LNCAP (cell line): Measurements from ENCODE around the gene OR5M10.

ENCODE experiments used
- TF ChIP-seq, protein P1 (sequence below): fragments of 450-650 bp; IDR thresholded peaks from 2 replicates; pipeline ENCODE4 v1.5.1; 2017; ENCODE audit warnings: mild to moderate bottlenecking

Gene OR5M10

DNA sequence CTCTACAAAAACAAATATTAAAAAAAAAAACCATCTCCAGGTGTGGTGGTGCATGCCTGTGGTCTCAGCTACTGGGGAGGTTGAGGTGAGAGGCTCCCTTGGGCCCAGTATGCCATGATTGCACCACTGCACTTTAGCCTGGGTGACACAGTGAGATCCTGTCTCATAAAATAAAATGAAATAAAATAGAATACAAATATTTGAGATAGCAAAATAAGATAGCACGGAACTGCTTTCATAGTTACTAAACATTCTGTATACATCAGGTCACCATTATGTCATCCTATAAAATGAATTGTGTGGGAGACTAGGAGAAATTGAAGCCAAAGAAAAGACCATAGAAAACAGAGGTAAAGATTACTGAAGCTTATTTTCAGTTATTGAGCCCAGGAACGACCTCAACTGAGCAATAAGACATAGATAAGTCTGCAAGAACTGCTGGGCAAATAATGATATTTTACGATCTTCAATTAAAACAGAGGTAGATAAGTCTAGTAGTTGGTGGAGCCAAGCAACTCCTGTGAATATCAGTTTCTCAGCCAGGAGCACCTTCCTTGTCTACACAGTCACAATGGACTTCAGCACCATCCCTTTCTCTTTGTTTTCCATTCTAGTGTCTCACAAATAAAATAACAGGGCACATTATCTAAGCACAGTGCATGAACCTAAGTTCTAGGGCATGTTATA, 44.3 kb downstream of the OR5M10 start:
- TF ChIP-seq, protein P1, sequence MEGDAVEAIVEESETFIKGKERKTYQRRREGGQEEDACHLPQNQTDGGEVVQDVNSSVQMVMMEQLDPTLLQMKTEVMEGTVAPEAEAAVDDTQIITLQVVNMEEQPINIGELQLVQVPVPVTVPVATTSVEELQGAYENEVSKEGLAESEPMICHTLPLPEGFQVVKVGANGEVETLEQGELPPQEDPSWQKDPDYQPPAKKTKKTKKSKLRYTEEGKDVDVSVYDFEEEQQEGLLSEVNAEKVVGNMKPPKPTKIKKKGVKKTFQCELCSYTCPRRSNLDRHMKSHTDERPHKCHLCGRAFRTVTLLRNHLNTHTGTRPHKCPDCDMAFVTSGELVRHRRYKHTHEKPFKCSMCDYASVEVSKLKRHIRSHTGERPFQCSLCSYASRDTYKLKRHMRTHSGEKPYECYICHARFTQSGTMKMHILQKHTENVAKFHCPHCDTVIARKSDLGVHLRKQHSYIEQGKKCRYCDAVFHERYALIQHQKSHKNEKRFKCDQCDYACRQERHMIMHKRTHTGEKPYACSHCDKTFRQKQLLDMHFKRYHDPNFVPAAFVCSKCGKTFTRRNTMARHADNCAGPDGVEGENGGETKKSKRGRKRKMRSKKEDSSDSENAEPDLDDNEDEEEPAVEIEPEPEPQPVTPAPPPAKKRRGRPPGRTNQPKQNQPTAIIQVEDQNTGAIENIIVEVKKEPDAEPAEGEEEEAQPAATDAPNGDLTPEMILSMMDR: no peak

DNA sequence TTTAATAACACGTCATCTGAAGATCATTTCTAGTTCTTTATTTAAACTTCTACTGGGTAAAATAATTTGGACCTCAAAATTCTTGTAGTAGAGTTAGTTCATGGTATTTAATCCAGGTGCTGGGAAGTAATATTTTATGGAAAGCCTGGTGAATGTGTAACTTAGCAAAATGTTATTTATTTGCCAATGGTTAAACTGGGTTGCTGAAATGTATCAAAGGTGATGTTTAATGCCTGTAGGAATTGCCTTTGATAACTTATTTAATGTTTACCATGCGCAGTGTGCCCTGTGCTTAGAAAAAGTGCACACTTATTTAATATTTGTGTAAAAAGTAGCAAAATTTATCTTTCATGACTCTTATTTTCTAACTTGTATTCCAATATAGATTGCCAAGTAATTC, 45.7 kb downstream of the OR5M10 start:
- TF ChIP-seq, protein P1: no peak
